Mesenchymal stem cell (in vitro differentiated cells and primary cell): ENCODE results near the gene COL13A1.

Experiments
- DNase-seq: peaks from one replicate; pipeline ENCODE4 v3.0.0-alpha.2; 2013
- H2AFZ ChIP-seq: one replicate; pipeline ENCODE4 v1.6.1; 2013; ENCODE audit warnings: low read depth, mild to moderate bottlenecking, control low read depth, inconsistent platforms, low read length, moderate library complexity
- H2AK5ac ChIP-seq: 2 replicates; pipeline ENCODE4 v1.6.1; 2013; ENCODE audit warnings: low read length, moderate library complexity, mild to moderate bottlenecking, inconsistent platforms; ENCODE audit not compliant: severe bottlenecking
- H2BK120ac ChIP-seq: one replicate; pipeline ENCODE4 v1.6.1; 2013; ENCODE audit warnings: low read depth, mild to moderate bottlenecking, inconsistent platforms, low read length, moderate library complexity
- H2BK12ac ChIP-seq, 2 experiments: one replicate each; pipeline ENCODE4 v1.6.1; 2013; ENCODE audit warnings: inconsistent platforms in 2 of 2, low read length in 2 of 2, mild to moderate bottlenecking in 2 of 2, moderate library complexity in 2 of 2, control low read depth in 1 of 2
- H2BK15ac ChIP-seq: one replicate; pipeline ENCODE4 v1.6.1; 2013; ENCODE audit warnings: mild to moderate bottlenecking, low read depth, inconsistent platforms; ENCODE audit not compliant: poor library complexity, severe bottlenecking
- H2BK5ac ChIP-seq: 2 replicates; pipeline ENCODE4 v1.6.1; 2013; ENCODE audit warnings: low read depth, mild to moderate bottlenecking, low read length, control low read depth, inconsistent platforms; ENCODE audit not compliant: poor library complexity, severe bottlenecking
- H3K14ac ChIP-seq, 2 experiments: one replicate each; pipeline ENCODE4 v1.6.1; 2013; ENCODE audit warnings: inconsistent platforms in 2 of 2, low read length in 2 of 2, control low read depth in 1 of 2, mild to moderate bottlenecking in 1 of 2, moderate library complexity in 1 of 2
- H3K18ac ChIP-seq, 2 experiments: one replicate each; pipeline ENCODE4 v1.6.1; 2013; ENCODE audit warnings: inconsistent platforms in 2 of 2, low read length in 2 of 2, control low read depth in 1 of 2, low read depth in 1 of 2, mild to moderate bottlenecking in 1 of 2
- H3K23ac ChIP-seq, 2 experiments: one replicate each; pipeline ENCODE4 v1.6.1; 2013; ENCODE audit warnings: inconsistent platforms in 2 of 2, low read length in 2 of 2, mild to moderate bottlenecking in 2 of 2, moderate library complexity in 2 of 2, control low read depth in 1 of 2
- H3K27ac ChIP-seq: 2 replicates; pipeline ENCODE4 v1.5.1; 2013; ENCODE audit warnings: mild to moderate bottlenecking, moderate library complexity, low read length, control low read depth, inconsistent platforms; ENCODE audit not compliant: poor library complexity, severe bottlenecking
- H3K27me3 ChIP-seq, 2 experiments: 2 replicates each; pipeline versions ENCODE4 v1.6.1 to v1.7.0; 2013; ENCODE audit warnings: low read length in 2 of 2, mild to moderate bottlenecking in 2 of 2, moderate library complexity in 2 of 2, control low read depth in 1 of 2, inconsistent platforms in 1 of 2; ENCODE audit not compliant: control insufficient read depth in 1 of 2, insufficient read depth in 1 of 2
- H3K36me3 ChIP-seq, 2 experiments: 2 replicates each; pipeline versions ENCODE4 v1.6.1 to v1.7.0; 2013; ENCODE audit warnings: low read length in 2 of 2, control low read depth in 1 of 2, inconsistent platforms in 1 of 2, low read depth in 1 of 2, mild to moderate bottlenecking in 1 of 2; ENCODE audit not compliant: insufficient read depth in 2 of 2, control insufficient read depth in 1 of 2
- H3K4ac ChIP-seq, 2 experiments: one replicate each; pipeline ENCODE4 v1.6.1; 2013; ENCODE audit warnings: inconsistent platforms in 2 of 2, low read length in 2 of 2, mild to moderate bottlenecking in 2 of 2, moderate library complexity in 2 of 2, control low read depth in 1 of 2, low read depth in 1 of 2
- H3K4me1 ChIP-seq: 2 replicates; pipeline ENCODE4 v1.6.1; 2013; ENCODE audit warnings: low read depth, low read length, control low read depth; ENCODE audit not compliant: control insufficient read depth, insufficient read depth
- H3K4me2 ChIP-seq: 2 replicates; pipeline ENCODE4 v1.6.1; 2013; ENCODE audit warnings: low read length, mild to moderate bottlenecking, inconsistent platforms; ENCODE audit not compliant: poor library complexity, severe bottlenecking
- H3K4me3 ChIP-seq, 2 experiments: 2 replicates each; pipeline versions ENCODE4 v1.5.1 to v1.7.0; 2013; ENCODE audit warnings: low read length in 2 of 2, mild to moderate bottlenecking in 2 of 2, control low read depth in 1 of 2, low read depth in 1 of 2; ENCODE audit not compliant: insufficient read depth in 1 of 2
- H3K79me1 ChIP-seq: replicated peaks from 2 replicates; pipeline ENCODE4 v1.6.1; 2013; ENCODE audit warnings: mild to moderate bottlenecking, control low read depth, low read length, inconsistent platforms; ENCODE audit not compliant: poor library complexity, severe bottlenecking
- H3K9ac ChIP-seq: 2 replicates; pipeline ENCODE4 v1.7.0; 2013; ENCODE audit warnings: mild to moderate bottlenecking, low read length, moderate library complexity
- H3K9me3 ChIP-seq: 2 replicates; pipeline ENCODE4 v1.7.0; 2013; ENCODE audit warnings: mild to moderate bottlenecking, low read length; ENCODE audit not compliant: control insufficient read depth
- H4K8ac ChIP-seq: one replicate; pipeline ENCODE4 v1.6.1; 2013; ENCODE audit warnings: inconsistent platforms, mild to moderate bottlenecking, low read length, moderate library complexity
- H4K91ac ChIP-seq: one replicate; pipeline ENCODE4 v1.6.1; 2013; ENCODE audit warnings: mild to moderate bottlenecking, low read length, inconsistent platforms
- WGBS: methylation state at CpG from one replicate; pipeline ENCODE4 v1.1.7; 2013; ENCODE audit warnings: mixed read lengths; 5-methylcytosine and 5-hydroxymethylcytosine counted together

COL13A1 gene

DNA sequence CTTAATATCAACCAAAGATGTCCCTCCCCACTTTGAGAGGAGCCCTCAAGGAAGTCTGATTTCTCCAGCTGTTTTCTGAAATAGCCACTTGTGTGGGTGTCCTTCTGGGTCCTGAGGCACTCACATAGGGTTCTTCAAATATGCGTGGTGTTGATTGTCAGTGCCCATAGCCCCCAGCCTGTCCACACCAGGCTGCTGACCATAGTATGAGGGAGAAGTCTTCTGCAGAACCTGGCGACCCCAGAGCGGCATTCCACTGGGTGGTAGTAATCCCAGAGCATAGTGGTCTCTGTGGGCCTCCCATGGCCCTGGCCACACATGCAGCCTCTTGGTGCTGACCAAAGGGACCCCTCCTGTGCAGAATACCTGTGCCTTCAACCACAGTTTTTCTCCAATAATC, 168.3 kb downstream of the COL13A1 start:
- H3K79me1 ChIP-seq: no peaks in the 10 kb centered on the region
- no peak overlapping the region for H4K8ac ChIP-seq
- H3K4me2 ChIP-seq: no peak overlapping the region
- H2BK5ac ChIP-seq: no peak overlapping the region
- H3K27me3 ChIP-seq: peaks cover 54 to 55% of the 10 kb centered on the region in 2 experiments
- peaks cover 2% of the 10 kb centered on the region for H3K4me1 ChIP-seq
- no peak overlapping the region for H3K23ac ChIP-seq
- no peak overlapping the region for H3K4ac ChIP-seq
- H2AK5ac ChIP-seq: no peak overlapping the region
- H4K91ac ChIP-seq: no peak overlapping the region
- H2BK120ac ChIP-seq: no peak overlapping the region
- H3K36me3 ChIP-seq: no peaks in the 10 kb centered on the region
- H3K14ac ChIP-seq: no peak overlapping the region
- H3K18ac ChIP-seq: no peak overlapping the region
- DNase-seq: no peak
- no peak overlapping the region for H3K4me3 ChIP-seq
- no peak overlapping the region for H2AFZ ChIP-seq
- no peak overlapping the region for H2BK12ac ChIP-seq
- WGBS: 76% methylated on average over 3 of the region's 3 CpGs
- no peak overlapping the region for H3K9ac ChIP-seq
- no peaks in the 10 kb centered on the region for H3K9me3 ChIP-seq
- H3K27ac ChIP-seq: no peak overlapping the region
- no peak overlapping the region for H2BK15ac ChIP-seq

DNA sequence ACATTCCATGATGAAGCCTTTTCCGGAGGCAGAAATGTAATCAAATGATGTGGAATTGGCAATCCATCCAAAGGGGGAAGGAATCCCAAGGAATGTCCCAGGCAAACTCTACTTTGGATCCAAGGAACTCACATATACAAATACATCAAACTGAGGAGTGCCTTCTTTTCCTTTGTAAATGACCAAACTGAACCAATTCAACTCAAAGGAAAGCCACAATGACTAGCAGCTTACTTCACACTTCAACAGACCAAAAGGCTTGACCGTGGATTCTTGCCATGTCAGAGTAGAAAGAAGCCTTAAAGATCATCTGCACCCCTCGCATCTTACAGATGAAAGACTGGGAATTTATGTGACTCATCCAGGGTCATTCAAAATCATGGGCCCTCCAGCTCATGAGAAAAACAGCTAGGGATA, 171.3 kb downstream of the COL13A1 start:
- no peak overlapping the region for H3K14ac ChIP-seq
- no peak for DNase-seq
- 83% methylated on average over 3 of the region's 3 CpGs for WGBS

DNA sequence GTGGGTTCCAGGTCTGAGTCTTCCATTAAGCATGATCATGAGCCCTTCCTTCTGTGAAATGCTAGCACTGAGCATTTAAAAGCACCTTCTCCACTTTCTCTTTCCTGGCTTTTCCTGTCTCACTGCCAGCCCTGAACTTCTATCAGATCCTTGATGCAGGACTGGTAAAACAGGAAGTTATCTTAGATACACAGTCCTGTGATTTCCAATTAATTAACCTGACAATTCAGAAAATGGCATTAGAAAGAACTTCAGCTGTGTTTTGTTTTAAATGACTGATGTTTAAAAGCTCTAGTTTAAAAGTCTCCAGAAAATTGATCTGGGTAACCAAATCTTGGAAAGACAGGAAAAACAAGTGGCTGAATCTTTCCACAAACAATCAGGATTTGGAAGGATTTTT, 172.0 kb downstream of the COL13A1 start:
- no peak overlapping the region for H3K9ac ChIP-seq
- H3K18ac ChIP-seq: no peak overlapping the region
- no peak overlapping the region for H2AK5ac ChIP-seq
- H2BK120ac ChIP-seq: no peak overlapping the region
- no peak overlapping the region for H3K27ac ChIP-seq
- no peak overlapping the region for H3K4ac ChIP-seq
- no peak overlapping the region for H2BK12ac ChIP-seq
- H3K4me2 ChIP-seq: no peak overlapping the region
- no peak overlapping the region for H2BK5ac ChIP-seq
- no peaks in the 10 kb centered on the region for H3K79me1 ChIP-seq
- H3K36me3 ChIP-seq: no peaks in the 10 kb centered on the region
- H3K14ac ChIP-seq: no peak overlapping the region
- H3K23ac ChIP-seq: no peak overlapping the region
- no peak overlapping the region for H3K4me3 ChIP-seq
- peaks cover 8% of the 10 kb centered on the region for H3K9me3 ChIP-seq
- H4K8ac ChIP-seq: no peak overlapping the region
- H4K91ac ChIP-seq: no peak overlapping the region
- DNase-seq: no peak
- H3K27me3 ChIP-seq: peaks cover 40% of the 10 kb centered on the region in 2 experiments
- H2AFZ ChIP-seq: no peak overlapping the region
- H3K4me1 ChIP-seq: no peaks in the 10 kb centered on the region
- H2BK15ac ChIP-seq: no peak overlapping the region

More for the DNA sequence above, 171.3 kb downstream of the COL13A1 start:
- H3K27ac ChIP-seq: no peak overlapping the region
- H3K4ac ChIP-seq: no peak overlapping the region
- no peak overlapping the region for H2AK5ac ChIP-seq
- H4K8ac ChIP-seq: no peak overlapping the region
- H4K91ac ChIP-seq: no peak overlapping the region
- H3K4me2 ChIP-seq: no peak overlapping the region
- H2AFZ ChIP-seq: no peak overlapping the region
- H3K9ac ChIP-seq: no peak overlapping the region
- H3K4me3 ChIP-seq: no peak overlapping the region
- H2BK15ac ChIP-seq: no peak overlapping the region
- no peaks in the 10 kb centered on the region for H3K4me1 ChIP-seq
- no peak overlapping the region for H2BK120ac ChIP-seq
- H2BK12ac ChIP-seq: no peak overlapping the region
- H3K18ac ChIP-seq: no peak overlapping the region
- H3K9me3 ChIP-seq: peaks cover 8% of the 10 kb centered on the region
- H3K79me1 ChIP-seq: no peaks in the 10 kb centered on the region
- no peak overlapping the region for H3K23ac ChIP-seq
- H2BK5ac ChIP-seq: no peak overlapping the region
- H3K36me3 ChIP-seq: no peaks in the 10 kb centered on the region
- H3K27me3 ChIP-seq: peaks cover 42 to 43% of the 10 kb centered on the region in 2 experiments

DNA sequence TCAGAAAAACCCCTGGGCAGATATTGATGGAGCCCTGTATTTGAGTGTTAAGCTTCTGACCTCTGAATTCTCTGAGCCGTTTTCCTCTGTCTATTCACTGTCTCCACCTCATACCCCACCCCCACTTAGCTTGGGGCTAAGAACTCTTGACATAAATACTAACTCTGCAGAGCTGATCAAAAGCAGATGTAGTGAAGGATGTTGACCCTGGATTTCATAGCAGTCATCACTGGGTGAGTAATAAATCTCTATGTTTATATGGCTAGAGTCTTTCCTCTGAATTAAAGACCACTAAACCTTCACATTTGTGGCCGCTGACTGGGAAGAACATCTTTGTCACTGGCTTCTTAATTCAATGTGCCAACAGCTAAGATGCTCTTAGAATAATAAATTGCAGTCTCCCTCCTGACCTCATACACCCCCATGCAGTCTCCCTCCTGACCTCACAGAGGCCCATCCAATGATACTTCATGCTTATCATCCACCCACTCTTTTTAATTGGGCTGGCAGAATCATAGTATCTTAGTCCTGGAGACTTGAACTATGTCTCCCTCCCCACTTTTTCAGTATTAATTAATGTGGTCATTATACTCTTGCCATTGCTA, 172.9 kb downstream of the COL13A1 start:
- Histone ChIP-seq H3K36me3 (no peaks in the 10 kb centered on the region), H3K23ac (no peak overlapping the region), H3K4ac (no peak overlapping the region), H3K18ac (no peak overlapping the region), H3K9me3 (peaks cover 16% of the 10 kb centered on the region), H2AFZ (no peak overlapping the region), H4K91ac (no peak overlapping the region), H2BK12ac (no peak overlapping the region), H3K27ac (no peak overlapping the region), H2BK5ac (no peak overlapping the region), H3K27me3 (peaks cover 39 to 41% of the 10 kb centered on the region in 2 experiments), H2AK5ac (no peak overlapping the region), H3K4me3 (no peak overlapping the region), H3K4me1 (no peaks in the 10 kb centered on the region), H2BK15ac (no peak overlapping the region), H3K79me1 (no peaks in the 10 kb centered on the region), H3K4me2 (no peak overlapping the region), H3K9ac (no peak overlapping the region), H4K8ac (no peak overlapping the region), H2BK120ac (no peak overlapping the region), H3K14ac (no peak overlapping the region)
- 32% methylated on average over 1 of the region's 2 CpGs for WGBS
- no peak for DNase-seq
